ENCODE results near the gene SGMS1.
"Not testable (repeated sequence)": the region's sequence is repeated elsewhere in the genome, so short reads cannot be mapped to it uniquely, and the experiment has no call there.

Gene SGMS1

DNA sequence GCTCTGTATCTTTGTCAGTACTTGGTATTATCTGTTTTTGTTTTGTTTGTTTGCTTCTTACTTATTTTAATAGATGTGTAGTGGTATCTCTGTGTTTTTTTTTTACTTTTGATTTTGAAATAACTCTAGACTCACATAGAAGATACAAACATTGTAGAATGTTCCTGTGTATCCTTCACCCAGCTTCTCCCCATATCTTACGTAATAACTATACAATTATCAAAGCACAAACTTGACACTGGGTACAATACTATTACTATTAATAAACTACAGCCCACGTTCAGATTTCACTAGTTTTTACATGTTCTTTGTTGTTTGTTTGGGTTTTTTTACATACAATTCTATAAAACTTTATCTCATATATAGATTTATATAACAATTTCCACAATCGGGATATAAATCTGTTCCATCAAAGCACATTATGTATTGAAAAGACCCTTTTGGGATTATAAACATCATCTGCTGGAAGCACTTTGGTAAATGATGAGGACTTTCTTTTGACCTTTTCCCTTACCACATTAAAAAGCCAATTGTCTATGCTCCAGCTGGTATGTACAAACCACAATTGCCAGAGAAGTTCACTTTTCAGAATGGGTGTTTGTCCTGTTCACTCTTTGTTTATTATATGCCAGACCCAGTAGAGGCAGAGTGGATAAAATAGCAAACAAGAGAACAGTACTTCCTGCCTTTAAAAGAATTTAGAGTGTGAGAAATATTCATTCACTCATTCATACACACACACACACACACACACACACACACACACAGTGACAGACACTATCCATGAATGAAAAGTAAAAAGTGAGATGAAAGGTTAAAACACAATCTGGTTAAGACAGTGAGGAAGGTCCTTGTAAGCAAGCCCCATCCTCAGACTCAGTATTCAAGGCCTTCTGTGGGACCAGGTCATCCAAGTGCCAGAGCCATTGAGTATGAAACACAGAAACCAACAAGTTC, 113.0 kb downstream of the SGMS1 start:
- TF ChIP-seq, protein P1, sequence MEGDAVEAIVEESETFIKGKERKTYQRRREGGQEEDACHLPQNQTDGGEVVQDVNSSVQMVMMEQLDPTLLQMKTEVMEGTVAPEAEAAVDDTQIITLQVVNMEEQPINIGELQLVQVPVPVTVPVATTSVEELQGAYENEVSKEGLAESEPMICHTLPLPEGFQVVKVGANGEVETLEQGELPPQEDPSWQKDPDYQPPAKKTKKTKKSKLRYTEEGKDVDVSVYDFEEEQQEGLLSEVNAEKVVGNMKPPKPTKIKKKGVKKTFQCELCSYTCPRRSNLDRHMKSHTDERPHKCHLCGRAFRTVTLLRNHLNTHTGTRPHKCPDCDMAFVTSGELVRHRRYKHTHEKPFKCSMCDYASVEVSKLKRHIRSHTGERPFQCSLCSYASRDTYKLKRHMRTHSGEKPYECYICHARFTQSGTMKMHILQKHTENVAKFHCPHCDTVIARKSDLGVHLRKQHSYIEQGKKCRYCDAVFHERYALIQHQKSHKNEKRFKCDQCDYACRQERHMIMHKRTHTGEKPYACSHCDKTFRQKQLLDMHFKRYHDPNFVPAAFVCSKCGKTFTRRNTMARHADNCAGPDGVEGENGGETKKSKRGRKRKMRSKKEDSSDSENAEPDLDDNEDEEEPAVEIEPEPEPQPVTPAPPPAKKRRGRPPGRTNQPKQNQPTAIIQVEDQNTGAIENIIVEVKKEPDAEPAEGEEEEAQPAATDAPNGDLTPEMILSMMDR (conservative IDR thresholded peaks at IDR 0.05; ENCODE audit: low read length) = no peak
- no peak for DNase-seq (ENCODE audit: low read depth)
- no peak overlapping the region for H3K4me3 ChIP-seq (ENCODE audit: low read length)

- TF ChIP-seq, protein P1 (conservative IDR thresholded peaks at IDR 0.05; ENCODE audit: low read length) = no peak
- no peak for DNase-seq (ENCODE audit: low read depth)
- H3K4me3 ChIP-seq (ENCODE audit: low read length) = no peak overlapping the region
Measured at GRCh38 chr10:50508315-50509051, 115.3 kb downstream of the SGMS1 start.

DNA sequence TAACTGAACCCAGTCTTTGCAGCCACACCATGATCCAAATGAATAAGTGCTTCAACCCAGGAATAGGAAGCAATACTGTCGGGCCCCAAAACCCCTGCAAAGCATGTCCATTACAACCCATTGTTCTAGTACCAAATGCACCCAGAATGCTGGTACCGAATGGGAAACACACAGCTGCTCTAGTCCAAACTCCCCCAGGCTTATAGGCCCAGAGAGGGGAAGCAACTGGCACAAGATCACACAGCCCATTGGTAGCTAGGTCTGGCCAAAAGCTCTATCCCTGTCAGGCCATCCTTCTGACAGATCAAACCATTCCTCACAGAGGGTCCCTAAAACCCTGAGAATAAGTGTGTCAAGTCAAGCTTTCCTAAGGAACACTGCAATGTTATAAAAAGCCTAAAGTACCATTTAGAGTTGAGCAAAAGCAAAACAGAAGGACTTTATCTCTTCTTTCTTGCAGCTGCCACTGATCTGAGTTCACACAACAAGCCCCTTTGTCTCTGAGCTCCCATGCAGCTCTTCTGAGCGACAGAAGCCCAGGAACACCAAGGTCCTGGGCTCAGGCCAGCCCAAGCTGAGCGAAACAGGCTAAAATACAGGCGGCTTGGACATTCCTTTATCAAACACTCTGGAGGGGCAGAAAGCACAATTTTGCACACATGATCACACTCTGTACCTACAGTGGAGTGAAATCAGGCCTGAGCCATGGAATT, 116.7 kb downstream of the SGMS1 start:
- TF ChIP-seq, protein P1 (conservative IDR thresholded peaks at IDR 0.05; ENCODE audit: low read length) = no peak
- no peak for DNase-seq (ENCODE audit: low read depth)
- H3K4me3 ChIP-seq (ENCODE audit: low read length) = no peak overlapping the region

DNA sequence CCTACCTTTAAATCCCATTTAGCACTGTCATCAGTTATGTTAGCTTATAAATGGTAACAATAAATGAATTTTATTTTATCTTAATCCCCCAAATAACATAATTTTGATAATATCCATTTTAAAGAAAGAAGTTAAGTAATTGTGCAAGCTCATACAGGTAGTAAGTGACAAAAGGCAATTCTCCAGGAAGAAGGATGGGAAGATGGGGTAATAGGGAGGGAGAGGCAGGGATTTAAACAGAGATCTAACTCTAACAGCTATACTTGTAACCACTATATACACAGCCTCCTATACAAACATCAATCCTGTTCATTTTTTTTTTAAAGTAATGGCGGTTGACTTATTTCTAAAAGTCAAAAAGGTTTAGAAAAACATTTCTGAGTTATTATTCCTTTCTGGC, 119.4 kb downstream of the SGMS1 start:
- DNase-seq (ENCODE audit: low read depth) = no peak
- TF ChIP-seq, protein P1 (conservative IDR thresholded peaks at IDR 0.05; ENCODE audit: low read length) = no peak
- no peak overlapping the region for H3K4me3 ChIP-seq (ENCODE audit: low read length)

DNA sequence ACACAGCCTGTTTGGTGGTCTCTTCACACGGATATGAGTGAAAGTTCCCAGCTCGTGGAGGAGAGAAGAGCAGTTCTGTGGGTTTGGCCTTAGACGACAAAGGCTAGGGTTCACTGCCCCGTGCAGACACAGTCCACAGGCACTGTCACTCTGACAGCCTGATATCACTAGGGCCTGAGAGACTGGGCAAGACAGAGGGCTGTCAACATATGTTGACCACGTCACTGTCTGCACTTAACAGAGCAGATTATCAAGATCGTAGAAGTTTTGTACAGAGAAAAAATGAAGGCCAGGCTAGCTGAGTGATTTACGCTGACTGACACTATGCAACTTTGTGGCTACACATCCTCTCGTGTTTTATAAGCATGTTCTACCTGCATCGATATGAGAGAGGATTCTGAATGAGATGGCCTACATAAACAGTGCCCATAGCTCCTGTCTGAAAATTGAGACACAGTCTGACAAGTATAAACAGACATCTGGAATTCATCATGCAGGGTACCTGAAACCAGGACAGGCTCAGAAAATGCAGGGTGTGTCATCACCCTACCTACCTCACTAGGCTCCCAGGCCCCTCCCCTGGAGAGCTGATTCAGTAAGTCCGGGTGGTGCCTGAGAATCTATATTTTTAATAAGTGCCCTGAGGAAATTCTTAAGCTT, 120.0 kb downstream of the SGMS1 start:
- no peak for DNase-seq (ENCODE audit: low read depth)
- H3K4me3 ChIP-seq (ENCODE audit: low read length) = no peak overlapping the region
- TF ChIP-seq, protein P1 (conservative IDR thresholded peaks at IDR 0.05; ENCODE audit: low read length) = no peak

GRCh38 chr10:50503156-50503555, 120.6 kb downstream of the SGMS1 start:
- not testable (repeated sequence) for H3K4me3 ChIP-seq (ENCODE audit: low read length); DNase-seq (ENCODE audit: low read depth)
